Smooth muscle cell (in vitro differentiated cells): ENCODE results near the gene SLC49A3. TPM values are rescaled to one million over a fixed set of nuclear protein-coding genes. Genes with fewer than 3 reads are reported as not detected.

Source experiments
- DNase-seq: peaks from one replicate; lab custom pipeline; 2025; ENCODE audit not compliant: unreplicated experiment; lab: John Stamatoyannopoulos, UW
- H2AFZ ChIP-seq: fragments of 200-600 bp; sonication (generic); 2 replicates; pipeline ENCODE4 v1.6.0; 2016; ENCODE audit warnings: antibody characterized with exemption, low read depth, mild to moderate bottlenecking
- H3F3A ChIP-seq: fragments of 200-600 bp; sonication (generic); 2 replicates; pipeline ENCODE4 v1.6.0; 2017; ENCODE audit warnings: antibody characterized with exemption, low read depth
- H3K27ac ChIP-seq: fragments of 200-600 bp; sonication (generic); 2 replicates; pipeline ENCODE4 v1.5.1; 2016; ENCODE audit warnings: low read depth, mild to moderate bottlenecking
- H3K27me3 ChIP-seq: fragments of 200-600 bp; sonication (generic); 2 replicates; pipeline ENCODE4 v1.6.1; 2016; ENCODE audit warnings: low read depth, mild to moderate bottlenecking
- H3K36me3 ChIP-seq: fragments of 200-600 bp; sonication (generic); 2 replicates; pipeline ENCODE4 v1.5.1; 2016; ENCODE audit warnings: low read depth
- H3K4me1 ChIP-seq: fragments of 200-600 bp; sonication (generic); 2 replicates; pipeline ENCODE4 v1.5.1; 2016; ENCODE audit warnings: low read depth
- H3K4me2 ChIP-seq: fragments of 200-600 bp; sonication (generic); 2 replicates; pipeline ENCODE4 v1.6.0; 2016; ENCODE audit warnings: mild to moderate bottlenecking
- H3K4me3 ChIP-seq: fragments of 200-600 bp; sonication (generic); 2 replicates; pipeline ENCODE4 v1.5.1; 2016; ENCODE audit warnings: mild to moderate bottlenecking
- H3K79me2 ChIP-seq: fragments of 200-600 bp; sonication (generic); 2 replicates; pipeline ENCODE4 v1.6.0; 2016; ENCODE audit warnings: low read depth, mild to moderate bottlenecking
- H3K9ac ChIP-seq: fragments of 200-600 bp; sonication (generic); 2 replicates; pipeline ENCODE4 v1.6.0; 2016; ENCODE audit warnings: low read depth
- H3K9me3 ChIP-seq: fragments of 200-600 bp; sonication (generic); replicated peaks from 2 replicates; pipeline ENCODE4 v1.5.1; 2016; ENCODE audit warnings: low read depth
- H4K20me1 ChIP-seq: fragments of 200-600 bp; sonication (generic); 2 replicates; pipeline ENCODE4 v1.6.0; 2016; ENCODE audit warnings: low read depth
- WGBS: methylation state at CpG from one replicate; pipeline ENCODE4 v1.1.7; 2016; ENCODE audit warnings: low lambda C conversion rate; 5-methylcytosine and 5-hydroxymethylcytosine counted together
- polyA plus RNA-seq: library from polyadenylated mRNA; unstranded; fragments of >200 nt; fragmentation: Nextera tagmentation; extraction: Ambion mirVana; gene quantifications from 2 replicates; pipeline ENCODE4 v1.2.1, GENCODE V29; 2016
- total RNA-seq: library from RNA; depleted of rRNA; stranded (reverse); fragments of >200 nt; gene quantifications from 2 replicates; pipeline ENCODE4 v1.2.3, GENCODE V29; 2014
- TF ChIP-seq, protein P1 (sequence below): fragments of 200-600 bp; sonication (generic); IDR thresholded peaks from 2 replicates; pipeline ENCODE4 v1.5.1; 2017; ENCODE audit warnings: borderline replicate concordance, mild to moderate bottlenecking, antibody characterized with exemption; ENCODE audit not compliant: insufficient read depth, poor library complexity, severe bottlenecking

The SLC49A3 gene
- total and polyA plus RNA-seq, 2 experiments from 2014 or later, result 26.4 to 40.2 TPM

DNA sequence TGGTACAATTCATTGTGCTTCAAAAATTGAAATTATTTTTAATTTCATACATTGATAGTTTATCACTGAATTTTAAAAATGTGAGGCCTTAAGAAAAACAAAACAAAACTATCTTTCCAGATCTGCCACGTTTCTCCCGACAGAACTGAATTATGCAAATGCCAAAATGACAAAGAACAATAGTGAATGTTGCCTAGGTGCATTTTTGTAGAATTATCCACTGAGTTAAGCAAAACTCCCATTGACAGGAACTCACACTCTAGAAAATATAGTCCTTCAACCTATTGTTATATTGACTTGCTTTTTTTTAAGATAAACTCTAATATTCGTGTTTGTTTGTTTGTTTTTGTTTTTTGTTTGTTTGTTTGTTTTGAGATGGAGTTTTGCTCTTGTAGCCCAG is 23.1 kb upstream of the SLC49A3 start:
- WGBS, result 84% methylated on average over 3 of the region's 3 CpGs
- no peaks in the 10 kb centered on the region for H3K36me3 ChIP-seq
- H3K9me3 ChIP-seq, result no peaks in the 10 kb centered on the region
- H3K4me2 ChIP-seq, result no peak overlapping the region
- TF ChIP-seq, protein P1, sequence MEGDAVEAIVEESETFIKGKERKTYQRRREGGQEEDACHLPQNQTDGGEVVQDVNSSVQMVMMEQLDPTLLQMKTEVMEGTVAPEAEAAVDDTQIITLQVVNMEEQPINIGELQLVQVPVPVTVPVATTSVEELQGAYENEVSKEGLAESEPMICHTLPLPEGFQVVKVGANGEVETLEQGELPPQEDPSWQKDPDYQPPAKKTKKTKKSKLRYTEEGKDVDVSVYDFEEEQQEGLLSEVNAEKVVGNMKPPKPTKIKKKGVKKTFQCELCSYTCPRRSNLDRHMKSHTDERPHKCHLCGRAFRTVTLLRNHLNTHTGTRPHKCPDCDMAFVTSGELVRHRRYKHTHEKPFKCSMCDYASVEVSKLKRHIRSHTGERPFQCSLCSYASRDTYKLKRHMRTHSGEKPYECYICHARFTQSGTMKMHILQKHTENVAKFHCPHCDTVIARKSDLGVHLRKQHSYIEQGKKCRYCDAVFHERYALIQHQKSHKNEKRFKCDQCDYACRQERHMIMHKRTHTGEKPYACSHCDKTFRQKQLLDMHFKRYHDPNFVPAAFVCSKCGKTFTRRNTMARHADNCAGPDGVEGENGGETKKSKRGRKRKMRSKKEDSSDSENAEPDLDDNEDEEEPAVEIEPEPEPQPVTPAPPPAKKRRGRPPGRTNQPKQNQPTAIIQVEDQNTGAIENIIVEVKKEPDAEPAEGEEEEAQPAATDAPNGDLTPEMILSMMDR, result no peak
- no peak overlapping the region for H3K27ac ChIP-seq
- peaks cover 17% of the 10 kb centered on the region for H3K4me1 ChIP-seq
- no peak overlapping the region for H3K9ac ChIP-seq
- DNase-seq, result no peak
- peaks cover 88% of the 10 kb centered on the region for H3K79me2 ChIP-seq
- no peaks in the 10 kb centered on the region for H3K27me3 ChIP-seq
- peaks cover 92% of the 10 kb centered on the region for H4K20me1 ChIP-seq
- no peak overlapping the region for H2AFZ ChIP-seq
- H3K4me3 ChIP-seq, result no peak overlapping the region
- no peaks in the 10 kb centered on the region for H3F3A ChIP-seq

GRCh38 chr4:710916-711315 is 22.0 kb upstream of the SLC49A3 start:
- 98% methylated on average over 13 of the region's 13 CpGs for WGBS
- DNase-seq, result no peak
- Histone ChIP-seq H3K4me3 (no peak overlapping the region), H4K20me1 (peaks cover 87% of the 10 kb centered on the region), H3K27me3 (no peaks in the 10 kb centered on the region), H3K36me3 (no peaks in the 10 kb centered on the region), H3K27ac (no peak overlapping the region), H2AFZ (no peak overlapping the region), H3K4me2 (no peak overlapping the region), H3K9me3 (no peaks in the 10 kb centered on the region), H3K4me1 (peaks cover 20% of the 10 kb centered on the region), H3K9ac (no peak overlapping the region), H3F3A (no peaks in the 10 kb centered on the region), H3K79me2 (peaks cover 97% of the 10 kb centered on the region)
- TF ChIP-seq, protein P1, result no peak

DNA sequence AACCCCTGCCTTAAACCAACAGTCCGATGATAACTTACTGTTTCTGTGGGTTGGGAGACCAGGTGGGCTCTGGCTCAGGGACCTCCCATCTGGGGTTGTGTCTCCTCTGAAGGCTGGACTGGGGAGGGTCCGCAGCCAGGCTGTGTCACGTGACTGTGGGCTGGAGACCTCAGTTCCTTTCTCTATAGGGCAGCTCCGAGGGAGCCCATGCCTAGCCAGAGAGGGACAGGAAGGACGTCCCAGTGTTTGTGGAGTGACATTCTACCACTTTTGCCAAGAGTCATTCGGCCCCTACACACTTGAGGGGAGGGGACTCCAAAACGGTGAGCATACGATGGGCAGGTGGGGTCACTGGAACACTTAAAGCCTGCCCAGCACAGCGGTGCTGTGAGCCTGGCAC is 21.2 kb upstream of the SLC49A3 start:
- H2AFZ ChIP-seq, result no peak overlapping the region
- peaks cover 94% of the 10 kb centered on the region for H3K79me2 ChIP-seq
- peaks cover 20% of the 10 kb centered on the region for H3K4me1 ChIP-seq
- H3K9me3 ChIP-seq, result no peaks in the 10 kb centered on the region
- no peak overlapping the region for H3K27ac ChIP-seq
- no peak overlapping the region for H3K4me2 ChIP-seq
- H3F3A ChIP-seq, result no peaks in the 10 kb centered on the region
- 95% methylated on average over 9 of the region's 9 CpGs for WGBS
- DNase-seq, result no peak
- no peaks in the 10 kb centered on the region for H3K36me3 ChIP-seq
- peaks cover 81% of the 10 kb centered on the region for H4K20me1 ChIP-seq
- no peak overlapping the region for H3K4me3 ChIP-seq
- H3K9ac ChIP-seq, result no peak overlapping the region
- no peaks in the 10 kb centered on the region for H3K27me3 ChIP-seq
- TF ChIP-seq, protein P1, result no peak

GRCh38 chr4:709348-709747 is 20.4 kb upstream of the SLC49A3 start:
- H3K79me2 ChIP-seq, result peaks cover 86% of the 10 kb centered on the region
- H3K9ac ChIP-seq, result no peak overlapping the region
- 96% methylated on average over 6 of the region's 6 CpGs for WGBS
- no peak for DNase-seq
- no peaks in the 10 kb centered on the region for H3K9me3 ChIP-seq
- H3K4me2 ChIP-seq, result no peak overlapping the region
- H3F3A ChIP-seq, result no peaks in the 10 kb centered on the region
- H4K20me1 ChIP-seq, result peaks cover 74% of the 10 kb centered on the region
- no peak overlapping the region for H3K4me3 ChIP-seq
- TF ChIP-seq, protein P1, result no peak
- peaks cover 20% of the 10 kb centered on the region for H3K4me1 ChIP-seq
- H3K27me3 ChIP-seq, result no peaks in the 10 kb centered on the region
- no peak overlapping the region for H3K27ac ChIP-seq
- H2AFZ ChIP-seq, result no peak overlapping the region
- no peaks in the 10 kb centered on the region for H3K36me3 ChIP-seq
